Panc1 (cell line): ENCODE results near the gene FSHR. TPM values are rescaled to one million over a fixed set of nuclear protein-coding genes. Genes with fewer than 3 reads are reported as not detected.

Experiments
- ATAC-seq: fragments of 200-7000 bp; cut with Tn5 transposase; 2 replicates; pipeline ENCODE4 v1.9.1; 2020; ENCODE audit warnings: mild to moderate bottlenecking, moderate library complexity
- BruUV-seq: library from RNA; stranded (reverse); fragments of 400-500 nt; replicated peaks from 2 replicates; lab custom pipeline; 2021; lab: Mats Ljungman, UMichigan
- CTCF ChIA-PET: fragments of 300-600 bp; sonication (Branson Sonifier 250); formaldehyde crosslinking; loops from one replicate; lab custom pipeline; 2022; ENCODE audit warnings: antibody characterized with exemption; lab: Charles Lee
- POLR2A ChIA-PET: fragments of 300-600 bp; sonication (Branson Sonifier 250); formaldehyde crosslinking; loops from one replicate; lab custom pipeline; 2022; ENCODE audit warnings: antibody characterized with exemption; lab: Charles Lee
- DNase-seq: peaks from one replicate; pipeline ENCODE4 v3.0.0-alpha.2; 2010; ENCODE audit warnings: low read depth, low spot score
- H3K27ac ChIP-seq: 2 replicates; pipeline ENCODE4 v1.5.1; 2011; ENCODE audit warnings: mild to moderate bottlenecking, low read length, inconsistent platforms
- H3K27me3 ChIP-seq: fragments of 200-500 bp; sonication (Bioruptor generic); 2 replicates; pipeline ENCODE4 v1.6.0; 2014; ENCODE audit warnings: low read length, inconsistent platforms; ENCODE audit not compliant: control insufficient read depth, insufficient read depth
- H3K36me3 ChIP-seq: fragments of 200-500 bp; sonication (Bioruptor generic); 2 replicates; pipeline ENCODE4 v1.5.1; 2014; ENCODE audit warnings: inconsistent platforms, mild to moderate bottlenecking, low read length, moderate library complexity; ENCODE audit not compliant: control insufficient read depth, insufficient read depth
- H3K4me1 ChIP-seq: 2 replicates; pipeline ENCODE4 v1.5.1; 2011; ENCODE audit warnings: inconsistent platforms, mild to moderate bottlenecking, low read length, moderate library complexity; ENCODE audit not compliant: control insufficient read depth, insufficient read depth
- H3K4me3 ChIP-seq, 2 experiments: 2 replicates each; pipeline ENCODE4 v1.5.1; 2011 to 2012; ENCODE audit warnings: low read depth in 2 of 2, low read length in 2 of 2, mild to moderate bottlenecking in 2 of 2, inconsistent platforms in 1 of 2, moderate library complexity in 1 of 2
- H3K9me3 ChIP-seq: fragments of 200-500 bp; sonication (Bioruptor generic); 2 replicates; pipeline ENCODE4 v1.5.1; 2014; ENCODE audit warnings: low read depth, mild to moderate bottlenecking, inconsistent platforms, low read length, moderate library complexity; ENCODE audit not compliant: control insufficient read depth, insufficient read depth
- POLR2AphosphoS5 ChIP-seq: IDR thresholded peaks from 2 replicates; pipeline ENCODE4 v1.6.1; 2012; ENCODE audit warnings: mild to moderate bottlenecking, low read depth, low read length, moderate library complexity
- SIN3A ChIP-seq: IDR thresholded peaks from 2 replicates; pipeline ENCODE4 v1.6.1; 2012; ENCODE audit warnings: low read depth, mild to moderate bottlenecking, low read length, moderate library complexity, borderline replicate concordance; ENCODE audit not compliant: insufficient read depth
- TCF7L2 ChIP-seq: IDR thresholded peaks from 2 replicates; pipeline ENCODE4 v1.6.1; 2011; ENCODE audit warnings: mild to moderate bottlenecking, low read depth, low read length, inconsistent platforms
- in situ Hi-C: cut with HindIII; loops from 2 replicates; pipeline ENCODE4 v1.10.0; 2016; ENCODE audit warnings: low sequenced_read_pairs, low pct_unique_long_range_greater_than_20kb
- intact Hi-C: fragments of 100-400 bp; cut with micrococcal nuclease; formaldehyde crosslinking; loops from one replicate; pipeline ENCODE4 v1.10.0; 2022; ENCODE audit not compliant: unreplicated experiment
- total RNA-seq: library from RNA; stranded (reverse); gene quantifications from one replicate; pipeline ENCODE4 v1.2.1, GENCODE V29; 2021; ENCODE audit not compliant: unreplicated experiment
- TF ChIP-seq, protein P1 (sequence below): fragments of 450-650 bp; IDR thresholded peaks from 2 replicates; pipeline ENCODE4 v1.5.1; 2017; ENCODE audit warnings: mild to moderate bottlenecking
- TF ChIP-seq, protein P2 (sequence below), 2 experiments: IDR thresholded peaks; 2 replicates each; pipeline ENCODE4 v1.6.1; 2011 to 2012; ENCODE audit warnings: low read depth in 2 of 2, control low read depth in 1 of 2, low read length in 1 of 2, mild to moderate bottlenecking in 1 of 2, moderate library complexity in 1 of 2; ENCODE audit not compliant: insufficient read depth in 1 of 2

The FSHR gene
- total RNA-seq, 1 experiment from 2014 or later, result not detected

- CTCF ChIA-PET, result interaction anchor here (0.7 kb wide), 1 partner anchor 54 kb away, joined by 3 read pairs; no protein-coding TSS in a partner anchor
- ATAC-seq (no peak), DNase-seq (no peak)
- in situ Hi-C loops (no loop called here), intact Hi-C loops (no loop called here)
- H3K27ac ChIP-seq, result no peak overlapping the region
- no peaks in the 10 kb centered on the region for H3K27me3 ChIP-seq
- H3K4me3 ChIP-seq, result no peak overlapping the region
- H3K9me3 ChIP-seq, result no peaks in the 10 kb centered on the region
- TF ChIP-seq POLR2AphosphoS5 (no peak), TCF7L2 (no peak), SIN3A (no peak)
- TF ChIP-seq, protein P1, sequence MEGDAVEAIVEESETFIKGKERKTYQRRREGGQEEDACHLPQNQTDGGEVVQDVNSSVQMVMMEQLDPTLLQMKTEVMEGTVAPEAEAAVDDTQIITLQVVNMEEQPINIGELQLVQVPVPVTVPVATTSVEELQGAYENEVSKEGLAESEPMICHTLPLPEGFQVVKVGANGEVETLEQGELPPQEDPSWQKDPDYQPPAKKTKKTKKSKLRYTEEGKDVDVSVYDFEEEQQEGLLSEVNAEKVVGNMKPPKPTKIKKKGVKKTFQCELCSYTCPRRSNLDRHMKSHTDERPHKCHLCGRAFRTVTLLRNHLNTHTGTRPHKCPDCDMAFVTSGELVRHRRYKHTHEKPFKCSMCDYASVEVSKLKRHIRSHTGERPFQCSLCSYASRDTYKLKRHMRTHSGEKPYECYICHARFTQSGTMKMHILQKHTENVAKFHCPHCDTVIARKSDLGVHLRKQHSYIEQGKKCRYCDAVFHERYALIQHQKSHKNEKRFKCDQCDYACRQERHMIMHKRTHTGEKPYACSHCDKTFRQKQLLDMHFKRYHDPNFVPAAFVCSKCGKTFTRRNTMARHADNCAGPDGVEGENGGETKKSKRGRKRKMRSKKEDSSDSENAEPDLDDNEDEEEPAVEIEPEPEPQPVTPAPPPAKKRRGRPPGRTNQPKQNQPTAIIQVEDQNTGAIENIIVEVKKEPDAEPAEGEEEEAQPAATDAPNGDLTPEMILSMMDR, result no peak
- TF ChIP-seq, protein P2, sequence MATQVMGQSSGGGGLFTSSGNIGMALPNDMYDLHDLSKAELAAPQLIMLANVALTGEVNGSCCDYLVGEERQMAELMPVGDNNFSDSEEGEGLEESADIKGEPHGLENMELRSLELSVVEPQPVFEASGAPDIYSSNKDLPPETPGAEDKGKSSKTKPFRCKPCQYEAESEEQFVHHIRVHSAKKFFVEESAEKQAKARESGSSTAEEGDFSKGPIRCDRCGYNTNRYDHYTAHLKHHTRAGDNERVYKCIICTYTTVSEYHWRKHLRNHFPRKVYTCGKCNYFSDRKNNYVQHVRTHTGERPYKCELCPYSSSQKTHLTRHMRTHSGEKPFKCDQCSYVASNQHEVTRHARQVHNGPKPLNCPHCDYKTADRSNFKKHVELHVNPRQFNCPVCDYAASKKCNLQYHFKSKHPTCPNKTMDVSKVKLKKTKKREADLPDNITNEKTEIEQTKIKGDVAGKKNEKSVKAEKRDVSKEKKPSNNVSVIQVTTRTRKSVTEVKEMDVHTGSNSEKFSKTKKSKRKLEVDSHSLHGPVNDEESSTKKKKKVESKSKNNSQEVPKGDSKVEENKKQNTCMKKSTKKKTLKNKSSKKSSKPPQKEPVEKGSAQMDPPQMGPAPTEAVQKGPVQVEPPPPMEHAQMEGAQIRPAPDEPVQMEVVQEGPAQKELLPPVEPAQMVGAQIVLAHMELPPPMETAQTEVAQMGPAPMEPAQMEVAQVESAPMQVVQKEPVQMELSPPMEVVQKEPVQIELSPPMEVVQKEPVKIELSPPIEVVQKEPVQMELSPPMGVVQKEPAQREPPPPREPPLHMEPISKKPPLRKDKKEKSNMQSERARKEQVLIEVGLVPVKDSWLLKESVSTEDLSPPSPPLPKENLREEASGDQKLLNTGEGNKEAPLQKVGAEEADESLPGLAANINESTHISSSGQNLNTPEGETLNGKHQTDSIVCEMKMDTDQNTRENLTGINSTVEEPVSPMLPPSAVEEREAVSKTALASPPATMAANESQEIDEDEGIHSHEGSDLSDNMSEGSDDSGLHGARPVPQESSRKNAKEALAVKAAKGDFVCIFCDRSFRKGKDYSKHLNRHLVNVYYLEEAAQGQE (IDR thresholded peaks at IDR 0.05; ENCODE audit: insufficient read depth in 1 of 2, low read depth in 2 of 2, low read length in 1 of 2), result no peak
- no peaks in the 10 kb centered on the region for H3K36me3 ChIP-seq
- no peaks in the 10 kb centered on the region for H3K4me1 ChIP-seq
- BruUV-seq, result no TSS peak
- POLR2A ChIA-PET, result no interaction called here
Measured at GRCh38 chr2:49122107-49122506, 32.2 kb downstream of the FSHR start.

DNA sequence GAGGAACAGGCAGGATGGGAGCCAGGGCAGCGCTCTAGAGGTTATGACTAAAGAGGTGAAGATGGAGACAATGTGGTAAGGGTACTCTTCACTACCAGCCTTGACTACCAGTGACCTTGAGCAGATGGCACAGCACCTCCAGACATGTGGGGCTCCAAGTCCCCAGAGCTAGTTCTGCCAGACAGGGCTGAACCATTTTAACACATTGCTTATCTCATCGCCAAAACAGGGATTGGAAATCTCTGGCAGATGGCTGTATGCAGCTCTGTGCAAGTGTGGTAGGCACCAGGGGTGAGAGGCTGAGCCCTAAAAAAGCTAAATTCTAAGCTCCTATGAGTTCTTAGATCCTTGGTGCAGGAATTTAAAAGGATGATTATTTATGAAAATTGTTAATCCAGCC is 41.3 kb downstream of the FSHR start:
- in situ Hi-C loops (no loop called here), intact Hi-C loops (no loop called here)
- no TSS peak for BruUV-seq
- Histone ChIP-seq H3K9me3 (no peaks in the 10 kb centered on the region), H3K27ac (no peak overlapping the region), H3K27me3 (no peaks in the 10 kb centered on the region), H3K4me3 (no peak overlapping the region), H3K36me3 (no peaks in the 10 kb centered on the region), H3K4me1 (no peaks in the 10 kb centered on the region)
- TF ChIP-seq, protein P1, result no peak
- TF ChIP-seq SIN3A (no peak), TCF7L2 (no peak), POLR2AphosphoS5 (no peak)
- TF ChIP-seq, protein P2 (IDR thresholded peaks at IDR 0.05; ENCODE audit: insufficient read depth in 1 of 2, low read depth in 2 of 2, low read length in 1 of 2), result no peak
- ATAC-seq (no peak), DNase-seq (no peak)
- POLR2A ChIA-PET, result no interaction called here
- CTCF ChIA-PET, result no interaction called here
